HepG2 (cell line): ENCODE results near the gene KCNQ2. TPM values are rescaled to one million over a fixed set of nuclear protein-coding genes. Genes with fewer than 3 reads are reported as not detected.

Experiments used
- GPBP1L1 ChIP-seq: sonication (generic); formaldehyde crosslinking; IDR thresholded peaks from 2 replicates; pipeline ENCODE4 v1.5.0; 2020; ENCODE audit warnings: mild to moderate bottlenecking, missing genetic modification reagents
- JUND ChIP-seq: sonication (generic); formaldehyde crosslinking; IDR thresholded peaks from 2 replicates; pipeline ENCODE4 v1.8.0; 2022; ENCODE audit warnings: mild to moderate bottlenecking, missing genetic modification reagents
- KDM5A ChIP-seq: fragments of 200-600 bp; sonication (generic); IDR thresholded peaks from 2 replicates; pipeline ENCODE4 v1.7.0; 2018; ENCODE audit warnings: antibody characterized with exemption, mild to moderate bottlenecking, low read length, borderline replicate concordance
- MATR3 ChIP-seq: sonication (generic); formaldehyde crosslinking; IDR thresholded peaks from 2 replicates; pipeline ENCODE4 v1.4.0; 2020; ENCODE audit warnings: missing genetic modification reagents
- PHF21A ChIP-seq: sonication (generic); formaldehyde crosslinking; IDR thresholded peaks from 2 replicates; pipeline ENCODE4 v1.5.0; 2020; ENCODE audit warnings: mild to moderate bottlenecking, missing genetic modification reagents
- PPARG ChIP-seq: conservative IDR thresholded peaks from 2 replicates; pipeline ENCODE4 v1.6.1; 2016; ENCODE audit warnings: missing biosample characterization, missing genetic modification reagents
- PRMT3 ChIP-seq: sonication (generic); formaldehyde crosslinking; IDR thresholded peaks from 2 replicates; pipeline ENCODE4 v1.8.1; 2022; ENCODE audit warnings: low read depth, mild to moderate bottlenecking, moderate library complexity, missing genetic modification reagents, borderline replicate concordance
- RCOR2 ChIP-seq: IDR thresholded peaks from 2 replicates; pipeline ENCODE4 v1.6.1; 2016; ENCODE audit warnings: missing biosample characterization, missing genetic modification reagents
- RFX3 ChIP-seq: IDR thresholded peaks from 2 replicates; pipeline ENCODE4 v1.6.1; 2016; ENCODE audit warnings: missing biosample characterization, missing genetic modification reagents
- ZNF260 ChIP-seq: sonication (generic); formaldehyde crosslinking; IDR thresholded peaks from 2 replicates; pipeline ENCODE4 v1.4.0; 2020; ENCODE audit warnings: missing genetic modification reagents, low read depth, mild to moderate bottlenecking, borderline replicate concordance
- ZNF414 ChIP-seq: sonication (generic); formaldehyde crosslinking; IDR thresholded peaks from 2 replicates; pipeline ENCODE4 v1.5.0; 2020; ENCODE audit warnings: missing genetic modification reagents
- ZNF768 ChIP-seq: sonication (generic); formaldehyde crosslinking; IDR thresholded peaks from 2 replicates; pipeline ENCODE4 v1.4.0; 2020; ENCODE audit warnings: missing genetic modification reagents
- ZNF841 ChIP-seq: sonication (generic); formaldehyde crosslinking; IDR thresholded peaks from 2 replicates; pipeline ENCODE4 v1.8.1; 2023; ENCODE audit warnings: missing genetic modification reagents, borderline replicate concordance
- polyA plus RNA-seq, 8 experiments: library from polyadenylated mRNA; depleted of rRNA in 3 of 8; stranded (reverse) in 7 of 8; unstranded in 1 of 8; fragments of >200 nt; fragmentation: Illumina TruSeq in 4 of 8; extraction: Trizol in 4 of 8; gene quantifications; 2 replicates each; pipeline versions ENCODE4 v1.2.1 to v1.2.3, GENCODE V29; 2011 to 2016; ENCODE audit warnings: low read depth in 4 of 8, missing spikeins in 1 of 8, mixed read lengths in 1 of 8; ENCODE audit not compliant: insufficient read depth in 1 of 8
- total RNA-seq, 5 experiments: library from RNA; depleted of rRNA; stranded (reverse); fragments of >200 nt; fragmentation: Illumina TruSeq; extraction: Trizol; gene quantifications; 2 replicates each; pipeline ENCODE4 v1.2.3, GENCODE V29; 2016; ENCODE audit warnings: low read depth in 1 of 5

KCNQ2 gene
- total and polyA plus RNA-seq, 2 of the 13 experiments (the other 11 are each of a cell fraction or from before 2014, with no cell fraction given), result not detected

GRCh38 chr20:63520934-63521601 lies 48.6 kb upstream of the KCNQ2 start (continued):
- TF ChIP-seq ZNF768 (CRISPR knock-in tag) (peak; percentile 62; the same call in 1 of the 2 replicates), MATR3 (no peak), ZNF841 (CRISPR knock-in tag) (no peak), RFX3 (CRISPR knock-in tag) (no peak), PPARG (CRISPR knock-in tag) (no peak), GPBP1L1 (CRISPR knock-in tag) (no peak), JUND (no peak), ZNF260 (CRISPR knock-in tag) (no peak), KDM5A (no peak), PRMT3 (CRISPR knock-in tag) (no peak), PHF21A (CRISPR knock-in tag) (no peak), RCOR2 (no peak), ZNF414 (no peak)
